Endothelial cell of umbilical vein (primary cell): ENCODE measurements around the gene PKNOX2. TPM values are rescaled to one million over a fixed set of nuclear protein-coding genes. Genes with fewer than 3 reads are reported as not detected.

Experiments used
- Bru-seq: library from RNA; stranded (reverse); fragments of 400-500 nt; gene quantifications from one replicate; lab custom pipeline; 2021; lab: Mats Ljungman, UMichigan
- BruChase-seq, 2 experiments: library from RNA; stranded (reverse); fragments of 400-500 nt; gene quantifications; one replicate each; lab custom pipeline; 2021; lab: Mats Ljungman, UMichigan
- BruUV-seq: library from RNA; stranded (reverse); fragments of 400-500 nt; replicated peaks from 2 replicates; lab custom pipeline; 2021; lab: Mats Ljungman, UMichigan
- CTCF ChIA-PET: fragments of 300-600, 350-600 bp; sonication (Branson Sonifier 250); formaldehyde crosslinking; loops from one replicate; lab custom pipeline; 2021; ENCODE audit warnings: antibody characterized with exemption, inconsistent platforms; lab: Charles Lee
- POLR2A ChIA-PET: fragments of 300-600, 350-600 bp; sonication (Branson Sonifier 250); formaldehyde crosslinking; loops from one replicate; lab custom pipeline; 2021; ENCODE audit warnings: antibody characterized with exemption, inconsistent platforms; lab: Charles Lee
- DNase-seq: peaks from one replicate; pipeline ENCODE4 v3.0.0-alpha.2; 2011; ENCODE audit warnings: low read depth, low spot score
- FAIRE-seq: peaks from 2 replicates; lab custom pipeline; 2011; peaks lifted over from hg19 to GRCh38; lab: Jason Lieb, UNC
- H2AFZ ChIP-seq: 2 replicates; pipeline ENCODE4 v1.6.0; 2012; ENCODE audit warnings: low read depth, low read length, control low read depth, inconsistent platforms
- H3K27ac ChIP-seq: 2 replicates; pipeline ENCODE4 v1.5.1; 2011; ENCODE audit warnings: low read depth, mild to moderate bottlenecking, control low read depth, low read length, moderate library complexity; ENCODE audit not compliant: insufficient read depth
- H3K27me3 ChIP-seq, 2 experiments: 2 replicates each; pipeline versions ENCODE4 v1.6.0 to v1.6.1; 2011; ENCODE audit warnings: low read length in 2 of 2, mixed read lengths in 1 of 2; ENCODE audit not compliant: control insufficient read depth in 2 of 2, insufficient read depth in 2 of 2
- H3K36me3 ChIP-seq, 2 experiments: 2 replicates in 1 of 2; 3 replicates in 1 of 2; pipeline ENCODE4 v1.5.1; 2011; ENCODE audit warnings: low read length in 2 of 2, mild to moderate bottlenecking in 1 of 2, moderate library complexity in 1 of 2; ENCODE audit not compliant: control insufficient read depth in 2 of 2, insufficient read depth in 2 of 2; ENCODE audit errors: extremely low read depth in 1 of 2
- H3K4me1 ChIP-seq: 3 replicates; pipeline ENCODE4 v1.5.1; 2011; ENCODE audit warnings: mild to moderate bottlenecking, low read length; ENCODE audit not compliant: control insufficient read depth, insufficient read depth; ENCODE audit errors: extremely low read depth
- H3K4me2 ChIP-seq: 2 replicates; pipeline ENCODE4 v1.6.1; 2011; ENCODE audit warnings: low read length, control low read depth, mixed read lengths; ENCODE audit not compliant: insufficient read depth
- H3K4me3 ChIP-seq, 3 experiments: fragments of 200-600 bp in 1 of 3; sonication (generic), shearing (Covaris generic) in 1 of 3; replicated peaks in 1 of 3; 2 replicates each; pipeline ENCODE4 v1.5.1; 2011 to 2016; ENCODE audit warnings: control low read depth in 3 of 3, low read length in 3 of 3, mild to moderate bottlenecking in 2 of 3, inconsistent platforms in 1 of 3, low read depth in 1 of 3, moderate library complexity in 1 of 3; ENCODE audit not compliant: insufficient read depth in 1 of 3
- H3K79me2 ChIP-seq: 2 replicates; pipeline ENCODE4 v1.6.0; 2012; ENCODE audit warnings: low read length, inconsistent platforms; ENCODE audit not compliant: control insufficient read depth, insufficient read depth
- H3K9ac ChIP-seq: replicated peaks from 2 replicates; pipeline ENCODE3; 2011; ENCODE audit warnings: low read length, control low read depth; ENCODE audit not compliant: insufficient read depth; ENCODE audit errors: extremely low read depth
- H3K9me1 ChIP-seq: replicated peaks from 3 replicates; pipeline ENCODE4 v1.6.0; 2011; ENCODE audit warnings: mild to moderate bottlenecking, low read length; ENCODE audit not compliant: control insufficient read depth, insufficient read depth; ENCODE audit errors: extremely low read depth
- H3K9me3 ChIP-seq: replicated peaks from 2 replicates; pipeline ENCODE4 v1.5.1; 2012; ENCODE audit warnings: low read length, inconsistent platforms; ENCODE audit not compliant: control insufficient read depth, insufficient read depth
- H4K20me1 ChIP-seq: replicated peaks from 2 replicates; pipeline ENCODE3; 2011; ENCODE audit warnings: mild to moderate bottlenecking, low read length; ENCODE audit not compliant: control insufficient read depth, insufficient read depth; ENCODE audit errors: extremely low read depth
- CTCF ChIP-seq, 2 donors: IDR thresholded peaks; 1 replicate in 1 of 2; 2 replicates in 1 of 2; pipeline ENCODE4 v1.5.1; 2011; ENCODE audit warnings: low read length in 2 of 2, mild to moderate bottlenecking in 2 of 2, moderate library complexity in 2 of 2, control low read depth in 1 of 2, inconsistent platforms in 1 of 2, low read depth in 1 of 2; ENCODE audit not compliant: insufficient read depth in 1 of 2; ENCODE audit errors: extremely low read depth in 1 of 2
- GATA2 ChIP-seq: IDR thresholded peaks from 2 replicates; pipeline ENCODE4 v1.7.0; 2011; ENCODE audit warnings: low read depth, mild to moderate bottlenecking, moderate library complexity, mixed read lengths, low read length; ENCODE audit not compliant: insufficient read length, insufficient read depth
- dilution Hi-C: fragments of 300-500 bp; cut with MboI; formaldehyde crosslinking; loops from one replicate; pipeline ENCODE4 v1.15.0; 2019; ENCODE audit warnings: low sequenced_read_pairs; ENCODE audit not compliant: extremely low pct_ligation_motif_present
- intact Hi-C: fragments of 100-400 bp; cut with micrococcal nuclease; formaldehyde crosslinking; loops from one replicate; pipeline ENCODE4 v1.10.0; 2022
- long read RNA-seq: library from polyadenylated mRNA; stranded (forward); transcript quantifications from one replicate; pipeline ENCODE4 v2.0.0, GENCODE V29; 2021
- polyA minus RNA-seq, 3 experiments: library from RNA; depleted of rRNA, polyadenylated mRNA; stranded (reverse); fragments of >200 nt; gene quantifications; 1 replicate in 1 of 3; 2 replicates in 2 of 3; pipeline ENCODE4 v1.2.3, GENCODE V29; 2011
- polyA plus RNA-seq, 4 experiments: library from polyadenylated mRNA; depleted of rRNA in 3 of 4; stranded (reverse) in 3 of 4; unstranded in 1 of 4; fragments of >200 nt; gene quantifications; 2 replicates each; pipeline versions ENCODE4 v1.2.1 to v1.2.3, GENCODE V29; 2011 to 2012; ENCODE audit warnings: missing spikeins in 1 of 4
- total RNA-seq: library from RNA; stranded (reverse); gene quantifications from 2 replicates; pipeline ENCODE4 v1.2.3, GENCODE V29; 2021

PKNOX2 gene
- total RNA-seq (0.11 and 0.14 TPM in 2 replicates), polyA plus RNA-seq (0.89 and 0.91 TPM in 2 replicates), polyA minus RNA-seq (1.1 and 1.4 TPM in 2 replicates), Bru-seq, nascent RNA (percentile 11 among the genes with signal in this experiment), BruChase-seq, experiment 1, labeled RNA remaining after a 6-hour chase (percentile 8 among the genes with signal in this experiment), BruChase-seq, experiment 2, labeled RNA remaining after a 2-hour chase (percentile 11 among the genes with signal in this experiment)
- polyA plus RNA-seq (2011; cell fraction: cytosol; rRNA removed): 0.77 and 1.1 TPM in 2 replicates
- 1.4 and 2.9 TPM in 2 replicates for polyA plus RNA-seq (2011; cell fraction: nucleus; rRNA removed)
- polyA plus RNA-seq (2012): 0.15 TPM in 1 of 2 replicates, not detected in the other
- not detected for polyA minus RNA-seq (2011; cell fraction: cytosol; rRNA and poly(A)+ RNA removed)
- 1.0 and 3.6 TPM in 2 replicates for polyA minus RNA-seq (2011; cell fraction: nucleus; rRNA and poly(A)+ RNA removed)
- long read RNA-seq: 0 reads

GRCh38 chr11:125164422-125165110 lies at the start of gene PKNOX2:
Gene PKNOX2, plus strand, starts transcription at chr11:125164751. Its CDS starts 186,555 bp downstream, at chr11:125351306.
- H3K4me2 ChIP-seq: peak within 1 kb of the TSS; percentile 91
- peaks cover 32 to 35% of the 10 kb centered on the region in 2 experiments for H3K27me3 ChIP-seq
- peaks cover 16% of the 10 kb centered on the region for H3K4me1 ChIP-seq
- peak; percentile 65 for DNase-seq
- H2AFZ ChIP-seq: peak within 1 kb of the TSS; percentile 88
- H3K4me3 ChIP-seq: peak within 1 kb of the TSS; percentile 53 to 69 (median 63)
- peak; percentile 28 for FAIRE-seq
- no peaks in the 10 kb centered on the region for H3K9me3 ChIP-seq
- BruUV-seq: no TSS peak
- dilution Hi-C loops (no loop called here), intact Hi-C loops (loop anchor here (1.0 to 10.0 kb wide), 4 partner anchors 74 to 710 kb away; no protein-coding TSS in a partner anchor)
- H3K9me1 ChIP-seq: no peaks in the 10 kb centered on the region
- no peaks in the 10 kb centered on the region for H3K79me2 ChIP-seq
- no peaks in the 10 kb centered on the region for H4K20me1 ChIP-seq
- peak within 1 kb of the TSS; percentile 24 for H3K9ac ChIP-seq
- H3K36me3 ChIP-seq: no peaks in the 10 kb centered on the region
- H3K27ac ChIP-seq: no peak within 1 kb of the TSS
- TF ChIP-seq CTCF (IDR thresholded peaks at IDR 0.05; ENCODE audit: extremely low read depth in 1 of 2, insufficient read depth in 1 of 2, low read depth in 1 of 2, low read length in 2 of 2) (peak; percentile 36 to 82), GATA2 (no peak)
- ChIA-PET POLR2A (no interaction called here), CTCF (interaction anchor here (0.6 to 10.4 kb wide), 26 partner anchors 9 to 264 kb away, joined by 3 to 188 read pairs (median 4); no protein-coding TSS in a partner anchor)
